ENCODE data around the gene GAL3ST3.

- TF ChIP-seq, protein P1, sequence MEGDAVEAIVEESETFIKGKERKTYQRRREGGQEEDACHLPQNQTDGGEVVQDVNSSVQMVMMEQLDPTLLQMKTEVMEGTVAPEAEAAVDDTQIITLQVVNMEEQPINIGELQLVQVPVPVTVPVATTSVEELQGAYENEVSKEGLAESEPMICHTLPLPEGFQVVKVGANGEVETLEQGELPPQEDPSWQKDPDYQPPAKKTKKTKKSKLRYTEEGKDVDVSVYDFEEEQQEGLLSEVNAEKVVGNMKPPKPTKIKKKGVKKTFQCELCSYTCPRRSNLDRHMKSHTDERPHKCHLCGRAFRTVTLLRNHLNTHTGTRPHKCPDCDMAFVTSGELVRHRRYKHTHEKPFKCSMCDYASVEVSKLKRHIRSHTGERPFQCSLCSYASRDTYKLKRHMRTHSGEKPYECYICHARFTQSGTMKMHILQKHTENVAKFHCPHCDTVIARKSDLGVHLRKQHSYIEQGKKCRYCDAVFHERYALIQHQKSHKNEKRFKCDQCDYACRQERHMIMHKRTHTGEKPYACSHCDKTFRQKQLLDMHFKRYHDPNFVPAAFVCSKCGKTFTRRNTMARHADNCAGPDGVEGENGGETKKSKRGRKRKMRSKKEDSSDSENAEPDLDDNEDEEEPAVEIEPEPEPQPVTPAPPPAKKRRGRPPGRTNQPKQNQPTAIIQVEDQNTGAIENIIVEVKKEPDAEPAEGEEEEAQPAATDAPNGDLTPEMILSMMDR (conservative IDR thresholded peaks at IDR 0.05; ENCODE audit: low read depth in 2 of 2), result no peak
- TF ChIP-seq EZH2 (IDR thresholded peaks at IDR 0.05; ENCODE audit: low read depth, unreplicated experiment) (no peak), EZH2phosphoT487 (IDR thresholded peaks at IDR 0.05; ENCODE audit: unreplicated experiment) (no peak), CREB1 (CRISPR knock-in tag; IDR thresholded peaks at IDR 0.05; ENCODE audit: low read depth) (no peak), JUNB (IDR thresholded peaks at IDR 0.05; ENCODE audit: unreplicated experiment) (no peak), POLR2AphosphoS5 (IDR thresholded peaks at IDR 0.05; ENCODE audit: low read depth) (no peak)
- TF ChIP-seq, protein P2, sequence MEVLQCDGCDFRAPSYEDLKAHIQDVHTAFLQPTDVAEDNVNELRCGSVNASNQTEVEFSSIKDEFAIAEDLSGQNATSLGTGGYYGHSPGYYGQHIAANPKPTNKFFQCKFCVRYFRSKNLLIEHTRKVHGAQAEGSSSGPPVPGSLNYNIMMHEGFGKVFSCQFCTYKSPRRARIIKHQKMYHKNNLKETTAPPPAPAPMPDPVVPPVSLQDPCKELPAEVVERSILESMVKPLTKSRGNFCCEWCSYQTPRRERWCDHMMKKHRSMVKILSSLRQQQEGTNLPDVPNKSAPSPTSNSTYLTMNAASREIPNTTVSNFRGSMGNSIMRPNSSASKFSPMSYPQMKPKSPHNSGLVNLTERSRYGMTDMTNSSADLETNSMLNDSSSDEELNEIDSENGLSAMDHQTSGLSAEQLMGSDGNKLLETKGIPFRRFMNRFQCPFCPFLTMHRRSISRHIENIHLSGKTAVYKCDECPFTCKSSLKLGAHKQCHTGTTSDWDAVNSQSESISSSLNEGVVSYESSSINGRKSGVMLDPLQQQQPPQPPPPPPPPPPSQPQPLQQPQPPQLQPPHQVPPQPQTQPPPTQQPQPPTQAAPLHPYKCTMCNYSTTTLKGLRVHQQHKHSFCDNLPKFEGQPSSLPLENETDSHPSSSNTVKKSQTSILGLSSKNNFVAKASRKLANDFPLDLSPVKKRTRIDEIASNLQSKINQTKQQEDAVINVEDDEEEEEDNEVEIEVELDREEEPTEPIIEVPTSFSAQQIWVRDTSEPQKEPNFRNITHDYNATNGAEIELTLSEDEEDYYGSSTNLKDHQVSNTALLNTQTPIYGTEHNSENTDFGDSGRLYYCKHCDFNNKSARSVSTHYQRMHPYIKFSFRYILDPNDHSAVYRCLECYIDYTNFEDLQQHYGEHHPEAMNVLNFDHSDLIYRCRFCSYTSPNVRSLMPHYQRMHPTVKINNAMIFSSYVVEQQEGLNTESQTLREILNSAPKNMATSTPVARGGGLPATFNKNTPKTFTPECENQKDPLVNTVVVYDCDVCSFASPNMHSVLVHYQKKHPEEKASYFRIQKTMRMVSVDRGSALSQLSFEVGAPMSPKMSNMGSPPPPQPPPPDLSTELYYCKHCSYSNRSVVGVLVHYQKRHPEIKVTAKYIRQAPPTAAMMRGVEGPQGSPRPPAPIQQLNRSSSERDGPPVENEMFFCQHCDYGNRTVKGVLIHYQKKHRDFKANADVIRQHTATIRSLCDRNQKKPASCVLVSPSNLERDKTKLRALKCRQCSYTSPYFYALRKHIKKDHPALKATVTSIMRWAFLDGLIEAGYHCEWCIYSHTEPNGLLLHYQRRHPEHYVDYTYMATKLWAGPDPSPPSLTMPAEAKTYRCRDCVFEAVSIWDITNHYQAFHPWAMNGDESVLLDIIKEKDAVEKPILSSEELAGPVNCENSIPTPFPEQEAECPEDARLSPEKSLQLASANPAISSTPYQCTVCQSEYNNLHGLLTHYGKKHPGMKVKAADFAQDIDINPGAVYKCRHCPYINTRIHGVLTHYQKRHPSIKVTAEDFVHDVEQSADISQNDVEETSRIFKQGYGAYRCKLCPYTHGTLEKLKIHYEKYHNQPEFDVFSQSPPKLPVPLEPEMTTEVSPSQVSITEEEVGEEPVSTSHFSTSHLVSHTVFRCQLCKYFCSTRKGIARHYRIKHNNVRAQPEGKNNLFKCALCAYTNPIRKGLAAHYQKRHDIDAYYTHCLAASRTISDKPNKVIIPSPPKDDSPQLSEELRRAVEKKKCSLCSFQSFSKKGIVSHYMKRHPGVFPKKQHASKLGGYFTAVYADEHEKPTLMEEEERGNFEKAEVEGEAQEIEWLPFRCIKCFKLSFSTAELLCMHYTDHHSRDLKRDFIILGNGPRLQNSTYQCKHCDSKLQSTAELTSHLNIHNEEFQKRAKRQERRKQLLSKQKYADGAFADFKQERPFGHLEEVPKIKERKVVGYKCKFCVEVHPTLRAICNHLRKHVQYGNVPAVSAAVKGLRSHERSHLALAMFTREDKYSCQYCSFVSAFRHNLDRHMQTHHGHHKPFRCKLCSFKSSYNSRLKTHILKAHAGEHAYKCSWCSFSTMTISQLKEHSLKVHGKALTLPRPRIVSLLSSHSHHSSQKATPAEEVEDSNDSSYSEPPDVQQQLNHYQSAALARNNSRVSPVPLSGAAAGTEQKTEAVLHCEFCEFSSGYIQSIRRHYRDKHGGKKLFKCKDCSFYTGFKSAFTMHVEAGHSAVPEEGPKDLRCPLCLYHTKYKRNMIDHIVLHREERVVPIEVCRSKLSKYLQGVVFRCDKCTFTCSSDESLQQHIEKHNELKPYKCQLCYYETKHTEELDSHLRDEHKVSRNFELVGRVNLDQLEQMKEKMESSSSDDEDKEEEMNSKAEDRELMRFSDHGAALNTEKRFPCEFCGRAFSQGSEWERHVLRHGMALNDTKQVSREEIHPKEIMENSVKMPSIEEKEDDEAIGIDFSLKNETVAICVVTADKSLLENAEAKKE (CRISPR knock-in tag; IDR thresholded peaks at IDR 0.05), result no peak
- TF ChIP-seq, protein P3, sequence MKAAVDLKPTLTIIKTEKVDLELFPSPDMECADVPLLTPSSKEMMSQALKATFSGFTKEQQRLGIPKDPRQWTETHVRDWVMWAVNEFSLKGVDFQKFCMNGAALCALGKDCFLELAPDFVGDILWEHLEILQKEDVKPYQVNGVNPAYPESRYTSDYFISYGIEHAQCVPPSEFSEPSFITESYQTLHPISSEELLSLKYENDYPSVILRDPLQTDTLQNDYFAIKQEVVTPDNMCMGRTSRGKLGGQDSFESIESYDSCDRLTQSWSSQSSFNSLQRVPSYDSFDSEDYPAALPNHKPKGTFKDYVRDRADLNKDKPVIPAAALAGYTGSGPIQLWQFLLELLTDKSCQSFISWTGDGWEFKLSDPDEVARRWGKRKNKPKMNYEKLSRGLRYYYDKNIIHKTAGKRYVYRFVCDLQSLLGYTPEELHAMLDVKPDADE (IDR thresholded peaks at IDR 0.05), result no peak
Observed at GRCh38 chr11:65992056-65992455, 56.9 kb downstream of the GAL3ST3 start.
